ENCODE measurements around the gene CBY2.

The CBY2 gene

DNA sequence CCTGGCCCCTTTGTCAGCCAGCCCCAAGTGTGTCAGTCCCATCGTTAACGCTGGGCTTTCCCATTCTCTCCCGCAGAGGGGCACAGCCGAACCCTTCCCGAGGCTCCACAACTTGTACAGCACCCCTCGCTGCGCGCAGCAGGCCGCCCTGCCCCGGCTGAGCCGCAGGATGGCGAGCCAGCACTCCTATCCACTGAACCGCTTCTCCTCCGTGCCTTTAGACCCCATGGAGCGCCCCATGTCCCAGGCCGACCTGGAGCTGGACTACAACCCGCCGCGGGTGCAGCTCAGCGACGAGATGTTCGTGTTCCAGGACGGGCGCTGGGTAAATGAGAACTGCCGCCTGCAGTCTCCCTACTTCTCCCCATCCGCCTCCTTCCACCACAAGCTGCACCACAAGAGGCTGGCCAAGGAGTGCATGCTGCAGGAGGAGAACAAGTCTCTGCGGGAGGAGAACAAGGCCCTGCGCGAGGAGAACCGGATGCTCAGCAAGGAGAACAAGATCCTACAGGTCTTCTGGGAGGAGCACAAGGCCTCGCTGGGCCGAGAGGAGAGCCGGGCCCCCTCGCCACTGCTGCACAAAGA is 11.1 kb downstream of the CBY2 start:
- H3K27ac Mint-ChIP-seq = no peak overlapping the region
- no peaks in the 10 kb centered on the region for H3K9me3 Mint-ChIP-seq
- H3K4me3 Mint-ChIP-seq = no peak overlapping the region
- no peak for DNase-seq
- H3K4me1 Mint-ChIP-seq = no peaks in the 10 kb centered on the region
- H3K36me3 Mint-ChIP-seq = no peaks in the 10 kb centered on the region
- H3K27me3 Mint-ChIP-seq = no peaks in the 10 kb centered on the region
- ATAC-seq (replicated peaks) = no peak

DNA sequence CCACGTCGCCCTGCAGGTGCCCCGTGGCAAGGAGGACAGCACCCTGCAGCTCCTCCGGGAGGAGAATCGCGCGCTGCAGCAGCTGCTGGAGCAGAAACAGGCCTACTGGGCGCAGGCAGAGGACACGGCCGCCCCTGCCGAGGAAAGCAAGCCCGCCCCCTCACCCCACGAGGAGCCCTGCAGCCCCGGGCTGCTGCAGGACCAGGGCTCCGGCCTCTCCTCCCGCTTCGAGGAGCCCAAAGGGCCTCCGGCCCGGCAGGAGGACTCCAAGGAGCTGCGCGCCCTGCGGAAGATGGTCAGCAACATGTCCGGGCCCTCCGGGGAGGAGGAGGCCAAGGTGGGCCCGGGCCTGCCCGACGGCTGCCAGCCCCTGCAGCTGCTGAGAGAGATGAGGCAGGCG is 11.6 kb downstream of the CBY2 start:
- no peaks in the 10 kb centered on the region for H3K9me3 Mint-ChIP-seq
- H3K27me3 Mint-ChIP-seq = no peaks in the 10 kb centered on the region
- ATAC-seq (replicated peaks) = no peak
- H3K4me3 Mint-ChIP-seq = no peak overlapping the region
- no peak overlapping the region for H3K27ac Mint-ChIP-seq
- no peak for DNase-seq
- no peaks in the 10 kb centered on the region for H3K36me3 Mint-ChIP-seq
- H3K4me1 Mint-ChIP-seq = no peaks in the 10 kb centered on the region

- DNase-seq = no peak
- no peak for ATAC-seq (replicated peaks)
- Mint-ChIP-seq H3K9me3 (no peaks in the 10 kb centered on the region), H3K36me3 (no peaks in the 10 kb centered on the region), H3K27ac (no peak overlapping the region), H3K27me3 (no peaks in the 10 kb centered on the region), H3K4me3 (no peak overlapping the region), H3K4me1 (no peaks in the 10 kb centered on the region)
Observed at GRCh38 chr13:45714170-45714569, 12.1 kb downstream of the CBY2 start.

GRCh38 chr13:45715351-45715750 is 13.2 kb downstream of the CBY2 start:
- no peaks in the 10 kb centered on the region for H3K4me1 Mint-ChIP-seq
- no peak for ATAC-seq (replicated peaks)
- no peaks in the 10 kb centered on the region for H3K27me3 Mint-ChIP-seq
- no peaks in the 10 kb centered on the region for H3K36me3 Mint-ChIP-seq
- H3K27ac Mint-ChIP-seq = no peak overlapping the region
- H3K4me3 Mint-ChIP-seq = no peak overlapping the region
- no peak for DNase-seq
- H3K9me3 Mint-ChIP-seq = no peaks in the 10 kb centered on the region

DNA sequence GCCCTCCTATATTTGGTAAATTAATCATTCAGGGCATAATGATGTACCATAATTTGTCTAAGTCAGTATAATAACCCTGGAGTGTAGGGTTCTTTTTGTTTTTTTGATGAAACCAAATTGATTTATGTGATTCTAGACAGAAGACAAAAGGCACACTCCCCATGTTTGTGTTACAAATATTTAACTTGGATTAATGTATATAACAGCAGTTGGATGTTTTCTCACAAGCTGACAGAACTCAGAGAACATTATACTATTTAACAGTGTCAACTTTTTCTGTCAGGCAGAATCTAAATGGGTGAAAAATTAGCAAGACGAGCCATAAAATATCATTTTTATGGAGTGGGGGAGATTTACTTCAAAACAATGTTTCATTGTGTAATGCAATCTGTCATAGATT is 15.2 kb downstream of the CBY2 start:
- Mint-ChIP-seq H3K27ac (no peak overlapping the region), H3K4me1 (no peaks in the 10 kb centered on the region), H3K36me3 (no peaks in the 10 kb centered on the region), H3K27me3 (no peaks in the 10 kb centered on the region), H3K4me3 (no peak overlapping the region), H3K9me3 (no peaks in the 10 kb centered on the region)
- ATAC-seq (replicated peaks) = no peak
- no peak for DNase-seq

- peak in 1 of 2 donors; percentile 39 for ATAC-seq (replicated peaks)
- H3K27me3 Mint-ChIP-seq = no peaks in the 10 kb centered on the region
- H3K36me3 Mint-ChIP-seq = no peaks in the 10 kb centered on the region
- no peak overlapping the region for H3K27ac Mint-ChIP-seq
- H3K9me3 Mint-ChIP-seq = no peaks in the 10 kb centered on the region
- H3K4me1 Mint-ChIP-seq = no peaks in the 10 kb centered on the region
- no peak for DNase-seq
- no peak overlapping the region for H3K4me3 Mint-ChIP-seq
Observed at GRCh38 chr13:45718063-45718462, 15.9 kb downstream of the CBY2 start.

DNA sequence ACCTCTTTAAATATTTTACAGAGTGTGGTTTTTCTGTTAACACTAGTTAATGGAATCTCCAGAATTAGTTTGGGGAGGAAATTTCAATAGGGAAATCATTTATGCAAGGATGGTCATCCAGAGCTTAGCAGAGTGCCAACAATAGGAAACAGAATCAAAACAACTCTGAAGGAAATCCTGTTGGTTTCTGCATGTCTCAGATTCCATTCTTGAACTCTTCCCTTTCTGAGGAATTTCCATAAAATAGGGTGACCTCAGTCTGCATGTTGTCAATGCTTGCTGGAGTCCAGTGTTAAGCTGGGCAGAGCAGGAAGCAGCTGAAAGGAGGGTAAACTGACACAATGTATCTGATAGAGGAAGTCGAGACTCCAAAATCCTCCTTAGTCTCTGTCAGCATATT is 16.9 kb downstream of the CBY2 start:
- DNase-seq (no peak), ATAC-seq (replicated peaks) (no peak)
- H3K4me1 Mint-ChIP-seq = no peaks in the 10 kb centered on the region
- no peak overlapping the region for H3K27ac Mint-ChIP-seq
- no peak overlapping the region for H3K4me3 Mint-ChIP-seq
- H3K9me3 Mint-ChIP-seq = no peaks in the 10 kb centered on the region
- no peaks in the 10 kb centered on the region for H3K27me3 Mint-ChIP-seq
- no peaks in the 10 kb centered on the region for H3K36me3 Mint-ChIP-seq

DNA sequence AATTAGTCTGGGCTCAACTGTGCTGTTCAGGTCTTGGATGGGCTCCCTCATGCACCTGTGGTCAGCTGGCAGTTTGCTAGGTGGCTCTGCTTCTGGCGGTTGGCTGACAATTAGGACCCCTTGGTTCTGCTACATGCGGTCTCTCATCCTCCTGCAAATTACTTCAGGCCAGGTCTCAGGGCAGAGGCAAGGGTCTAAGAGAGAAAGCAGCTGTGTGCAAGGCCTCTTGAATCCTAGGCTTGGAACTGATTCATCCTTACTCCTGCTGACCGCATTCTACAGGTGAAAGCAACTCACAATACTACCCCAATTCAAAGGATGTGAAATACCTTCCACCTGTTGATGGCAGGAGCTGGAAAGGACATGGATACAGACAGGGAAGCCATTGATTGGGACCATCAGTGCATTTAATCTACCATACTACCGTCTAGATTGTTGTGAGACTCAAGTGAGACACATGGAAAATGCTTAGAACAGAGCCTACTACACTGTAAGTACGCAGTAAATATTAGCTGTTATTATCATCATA is 19.1 kb downstream of the CBY2 start:
- H3K27ac Mint-ChIP-seq = no peak overlapping the region
- H3K4me3 Mint-ChIP-seq = no peak overlapping the region
- ATAC-seq (replicated peaks) = no peak
- no peak for DNase-seq
- H3K4me1 Mint-ChIP-seq = no peaks in the 10 kb centered on the region
- H3K27me3 Mint-ChIP-seq = peaks cover 0 to 4% of the 10 kb centered on the region in 2 donors
- no peaks in the 10 kb centered on the region for H3K36me3 Mint-ChIP-seq
- H3K9me3 Mint-ChIP-seq = no peaks in the 10 kb centered on the region

DNA sequence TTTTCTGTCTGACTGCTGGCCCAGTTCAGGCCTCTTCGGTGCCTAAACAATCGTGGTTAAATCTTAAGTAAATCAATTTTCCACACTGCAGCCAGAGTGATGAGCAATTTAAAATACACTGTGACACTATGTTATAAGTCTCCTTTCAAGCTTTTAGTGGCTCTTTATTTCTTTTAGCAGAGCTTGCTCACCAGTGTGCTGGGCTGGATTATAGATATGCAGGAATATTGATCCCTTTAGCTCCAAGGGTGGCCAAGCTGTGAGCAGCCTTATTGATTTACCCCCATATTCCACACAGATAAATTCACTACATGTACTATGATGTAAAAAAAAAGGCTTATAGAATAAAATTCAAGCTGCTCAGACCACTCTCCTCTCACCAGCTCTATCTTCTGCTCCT is 21.7 kb downstream of the CBY2 start:
- DNase-seq (no peak), ATAC-seq (replicated peaks) (no peak)
- Mint-ChIP-seq H3K4me3 (no peak overlapping the region), H3K9me3 (no peaks in the 10 kb centered on the region), H3K36me3 (no peaks in the 10 kb centered on the region), H3K4me1 (no peaks in the 10 kb centered on the region), H3K27me3 (peaks cover 5 to 7% of the 10 kb centered on the region in 2 donors), H3K27ac (no peak overlapping the region)

DNA sequence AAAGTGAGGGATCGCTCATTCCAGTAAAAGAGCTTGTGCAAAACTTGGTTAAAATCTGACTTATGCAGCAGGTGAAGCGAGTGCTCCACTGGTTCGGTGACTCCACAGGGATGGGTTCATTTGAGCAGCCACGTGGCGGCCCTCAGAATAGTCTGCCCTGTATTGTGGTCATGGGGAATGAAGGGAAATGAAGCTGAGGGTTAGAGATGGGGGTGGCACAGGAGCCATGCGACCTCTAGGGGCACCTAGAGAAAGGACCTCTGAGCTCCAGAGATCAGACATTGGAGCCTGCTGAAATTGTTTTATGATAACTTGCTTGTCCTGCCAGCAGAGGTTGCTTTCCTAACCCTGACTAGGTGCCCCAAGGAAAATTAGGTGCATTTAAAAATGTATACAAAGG is 26.6 kb downstream of the CBY2 start:
- no peak for DNase-seq
- no peaks in the 10 kb centered on the region for H3K4me1 Mint-ChIP-seq

GRCh38 chr13:45731455-45731854 is 29.3 kb downstream of the CBY2 start:
- H3K9me3 Mint-ChIP-seq = peaks cover 0 to 3% of the 10 kb centered on the region in 2 donors
- no peak for ATAC-seq (replicated peaks)
- no peak overlapping the region for H3K4me3 Mint-ChIP-seq
- H3K27ac Mint-ChIP-seq = no peak overlapping the region
- no peaks in the 10 kb centered on the region for H3K4me1 Mint-ChIP-seq
- DNase-seq = no peak
- H3K36me3 Mint-ChIP-seq = no peaks in the 10 kb centered on the region
- H3K27me3 Mint-ChIP-seq = peaks cover 17 to 18% of the 10 kb centered on the region in 2 donors

More for the DNA sequence above, 26.6 kb downstream of the CBY2 start:
- no peak overlapping the region for H3K4me3 Mint-ChIP-seq
- no peak overlapping the region for H3K27ac Mint-ChIP-seq
- no peaks in the 10 kb centered on the region for H3K36me3 Mint-ChIP-seq
- peaks cover 5 to 13% of the 10 kb centered on the region in 2 donors for H3K27me3 Mint-ChIP-seq
- ATAC-seq (replicated peaks) = peak; percentile 63 to 65
- no peaks in the 10 kb centered on the region for H3K9me3 Mint-ChIP-seq

GRCh38 chr13:45732916-45733315 is 30.8 kb downstream of the CBY2 start:
- H3K36me3 Mint-ChIP-seq = no peaks in the 10 kb centered on the region
- H3K27ac Mint-ChIP-seq = no peak overlapping the region
- no peak overlapping the region for H3K4me3 Mint-ChIP-seq
- H3K4me1 Mint-ChIP-seq = no peaks in the 10 kb centered on the region
- DNase-seq = no peak
- no peak for ATAC-seq (replicated peaks)
- peaks cover 0 to 3% of the 10 kb centered on the region in 2 donors for H3K9me3 Mint-ChIP-seq
- H3K27me3 Mint-ChIP-seq = peaks cover 14 to 15% of the 10 kb centered on the region in 2 donors

GRCh38 chr13:45733361-45733760 is 31.2 kb downstream of the CBY2 start:
- ATAC-seq (replicated peaks) (no peak), DNase-seq (no peak)
- peaks cover 0 to 3% of the 10 kb centered on the region in 2 donors for H3K9me3 Mint-ChIP-seq
- no peaks in the 10 kb centered on the region for H3K4me1 Mint-ChIP-seq
- no peak overlapping the region for H3K27ac Mint-ChIP-seq
- no peak overlapping the region for H3K4me3 Mint-ChIP-seq
- no peaks in the 10 kb centered on the region for H3K36me3 Mint-ChIP-seq
- H3K27me3 Mint-ChIP-seq = peaks cover 13% of the 10 kb centered on the region in 2 donors

DNA sequence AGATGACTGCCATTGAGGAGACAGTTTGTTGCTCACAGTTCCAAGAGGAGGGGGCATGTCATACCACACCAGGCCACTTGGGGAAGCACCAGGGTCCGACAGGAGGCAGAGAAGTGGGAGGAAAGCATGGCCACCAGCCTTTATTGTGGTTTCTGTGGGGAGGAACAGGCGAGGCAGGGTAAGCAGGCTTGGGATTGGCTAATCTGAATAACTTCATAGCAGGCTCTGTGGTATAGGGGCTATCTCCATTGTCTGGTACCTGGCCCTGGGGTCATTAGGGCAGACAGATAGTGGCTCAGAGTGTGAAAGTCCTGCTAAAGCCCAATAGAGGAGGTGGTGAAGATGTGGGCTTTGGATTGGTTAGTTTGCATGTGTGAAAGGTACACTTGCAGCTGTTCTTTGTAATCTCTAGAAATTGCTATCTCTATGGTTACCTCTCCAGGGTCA is 35.5 kb downstream of the CBY2 start:
- Mint-ChIP-seq H3K27ac (no peak overlapping the region), H3K4me1 (no peaks in the 10 kb centered on the region), H3K36me3 (no peaks in the 10 kb centered on the region), H3K4me3 (no peak overlapping the region), H3K9me3 (peaks cover 0 to 3% of the 10 kb centered on the region in 2 donors), H3K27me3 (peaks cover 8 to 13% of the 10 kb centered on the region in 2 donors)
- DNase-seq = no peak
- ATAC-seq (replicated peaks) = peak; percentile 36 to 59

- no peak overlapping the region for H3K27ac Mint-ChIP-seq
Observed at GRCh38 chr13:45742985-45743384, 40.9 kb downstream of the CBY2 start.

More at GRCh38 chr13:45742985-45743384, 40.9 kb downstream of the CBY2 start:
- no peaks in the 10 kb centered on the region for H3K36me3 Mint-ChIP-seq
- DNase-seq (no peak), ATAC-seq (replicated peaks) (no peak)
- no peaks in the 10 kb centered on the region for H3K4me1 Mint-ChIP-seq
- H3K9me3 Mint-ChIP-seq = no peaks in the 10 kb centered on the region
- no peaks in the 10 kb centered on the region for H3K27me3 Mint-ChIP-seq
- no peak overlapping the region for H3K4me3 Mint-ChIP-seq
